Liver (tissue), 4 donors: ENCODE data around the gene CARD11. TPM values are rescaled to one million over a fixed set of nuclear protein-coding genes. Genes with fewer than 3 reads are reported as not detected.

Experiments used
- polyA plus RNA-seq, 2 donors: library from polyadenylated mRNA; stranded (reverse) in 1 of 2; unstranded in 1 of 2; fragments of 200-250 nt in 1 of 2; fragments of >200 nt in 1 of 2; fragmentation: Nextera tagmentation in 1 of 2; extraction: Ambion mirVana in 1 of 2; gene quantifications; one replicate each; pipeline versions ENCODE4 v1.2.1 to v1.2.3, GENCODE V29; 2013 to 2015
- total RNA-seq, 2 donors: library from RNA; depleted of rRNA; stranded (reverse); fragments of >200 nt; gene quantifications; one replicate each; pipeline ENCODE4 v1.2.3, GENCODE V29; 2014
- donor health status: healthy.
- donor health status: healthy.
- donor health status: healthy.

The CARD11 gene
- total and polyA plus RNA-seq, 4 donors, result 0.42 to 1.3 (median 0.83) TPM

Other genes with a start within 250 kb of the CARD11 start
- 10 to 100 TPM; 10.9 to 19.0 TPM for gene GNA12, start 199.6 kb downstream of the CARD11 start, total RNA-seq
- gene GNA12, start 199.6 kb downstream of the CARD11 start, polyA plus RNA-seq, result 10 to 100 TPM in 1 of 2 donors, 1 to 10 TPM in 1; 3.7 to 11.6 TPM